HepG2 (cell line): Measurements from ENCODE around the gene TANC1. TPM values are rescaled to one million over a fixed set of nuclear protein-coding genes. Genes with fewer than 3 reads are reported as not detected.

ENCODE experiments used
- CENPT ChIP-seq: sonication (generic); formaldehyde crosslinking; IDR thresholded peaks from 2 replicates; pipeline ENCODE4 v1.8.0; 2022; ENCODE audit warnings: low read depth, mild to moderate bottlenecking, moderate library complexity, missing genetic modification reagents
- ELF3 ChIP-seq: IDR thresholded peaks from 2 replicates; pipeline ENCODE4 v1.6.1; 2016; ENCODE audit warnings: missing genetic modification reagents, missing compliant biosample characterization
- MEIS1 ChIP-seq: sonication (generic); formaldehyde crosslinking; IDR thresholded peaks from 2 replicates; pipeline ENCODE4 v1.9.0; 2021; ENCODE audit warnings: mild to moderate bottlenecking, missing genetic modification reagents, moderate library complexity, borderline replicate concordance
- MEIS2 ChIP-seq: sonication (generic); formaldehyde crosslinking; IDR thresholded peaks from 2 replicates; pipeline ENCODE4 v1.9.0; 2021; ENCODE audit warnings: mild to moderate bottlenecking, missing genetic modification reagents
- NCOR1 ChIP-seq: fragments of 200-600 bp; sonication (generic); IDR thresholded peaks from 2 replicates; pipeline ENCODE4 v1.7.0; 2017; ENCODE audit warnings: antibody characterized with exemption, low read length, borderline replicate concordance
- PATZ1 ChIP-seq: sonication (generic); formaldehyde crosslinking; IDR thresholded peaks from 2 replicates; pipeline ENCODE4 v1.4.0; 2020; ENCODE audit warnings: missing genetic modification reagents
- PAXIP1 ChIP-seq: sonication (generic); formaldehyde crosslinking; conservative IDR thresholded peaks from 2 replicates; pipeline ENCODE4 v1.4.0; 2020; ENCODE audit warnings: mild to moderate bottlenecking, missing genetic modification reagents, moderate library complexity
- PHF21A ChIP-seq: sonication (generic); formaldehyde crosslinking; IDR thresholded peaks from 2 replicates; pipeline ENCODE4 v1.5.0; 2020; ENCODE audit warnings: mild to moderate bottlenecking, missing genetic modification reagents
- RAD51 ChIP-seq: fragments of 450-650 bp; IDR thresholded peaks from 2 replicates; pipeline ENCODE4 v1.6.1; 2016; ENCODE audit warnings: borderline replicate concordance
- TMF1 ChIP-seq: sonication (generic); formaldehyde crosslinking; IDR thresholded peaks from 2 replicates; pipeline ENCODE4 v1.8.1; 2022; ENCODE audit warnings: low read depth, missing genetic modification reagents
- ZBTB21 ChIP-seq: sonication (generic); formaldehyde crosslinking; IDR thresholded peaks from 2 replicates; pipeline ENCODE4 v1.4.0; 2020; ENCODE audit warnings: missing genetic modification reagents
- ZMYM4 ChIP-seq: sonication (generic); formaldehyde crosslinking; IDR thresholded peaks from 2 replicates; pipeline ENCODE4 v1.8.1; 2023; ENCODE audit warnings: mild to moderate bottlenecking, missing genetic modification reagents
- ZNF33A ChIP-seq: sonication (generic); formaldehyde crosslinking; IDR thresholded peaks from 2 replicates; pipeline ENCODE4 v1.5.1; 2020; ENCODE audit warnings: missing genetic modification reagents, mild to moderate bottlenecking, moderate library complexity, borderline replicate concordance
- ZNF382 ChIP-seq: sonication (generic); formaldehyde crosslinking; IDR thresholded peaks from 2 replicates; pipeline ENCODE4 v1.5.0; 2020; ENCODE audit warnings: missing genetic modification reagents, mild to moderate bottlenecking, borderline replicate concordance
- ZNF446 ChIP-seq: sonication (generic); formaldehyde crosslinking; IDR thresholded peaks from 2 replicates; pipeline ENCODE4 v1.5.0; 2020; ENCODE audit warnings: mild to moderate bottlenecking, missing genetic modification reagents
- ZNF703 ChIP-seq: sonication (generic); formaldehyde crosslinking; IDR thresholded peaks from 2 replicates; pipeline ENCODE4 v1.5.1; 2020; ENCODE audit warnings: missing genetic modification reagents, mild to moderate bottlenecking, moderate library complexity, borderline replicate concordance
- ZNF775 ChIP-seq: sonication (generic); formaldehyde crosslinking; IDR thresholded peaks from 2 replicates; pipeline ENCODE4 v1.4.0; 2020; ENCODE audit warnings: missing genetic modification reagents, mild to moderate bottlenecking, moderate library complexity, borderline replicate concordance
- polyA plus RNA-seq, 8 experiments: library from polyadenylated mRNA; depleted of rRNA in 3 of 8; stranded (reverse) in 7 of 8; unstranded in 1 of 8; fragments of >200 nt; fragmentation: Illumina TruSeq in 4 of 8; extraction: Trizol in 4 of 8; gene quantifications; 2 replicates each; pipeline versions ENCODE4 v1.2.1 to v1.2.3, GENCODE V29; 2011 to 2016; ENCODE audit warnings: low read depth in 4 of 8, missing spikeins in 1 of 8, mixed read lengths in 1 of 8; ENCODE audit not compliant: insufficient read depth in 1 of 8
- total RNA-seq, 5 experiments: library from RNA; depleted of rRNA; stranded (reverse); fragments of >200 nt; fragmentation: Illumina TruSeq; extraction: Trizol; gene quantifications; 2 replicates each; pipeline ENCODE4 v1.2.3, GENCODE V29; 2016; ENCODE audit warnings: low read depth in 1 of 5
- TF ChIP-seq, protein P1 (sequence below), 2 experiments: fragments of 450-650 bp in 1 of 2; sonication (generic) in 1 of 2; formaldehyde crosslinking; IDR thresholded peaks; 2 replicates each; pipeline versions ENCODE4 v1.5.0 to v1.8.0; 2020 to 2022; ENCODE audit warnings: mild to moderate bottlenecking in 1 of 2, missing genetic modification reagents in 1 of 2
- TF ChIP-seq, protein P2 (sequence below): sonication (generic); formaldehyde crosslinking; IDR thresholded peaks from 2 replicates; pipeline ENCODE4 v1.8.1; 2023; ENCODE audit warnings: missing genetic modification reagents, inconsistent platforms, borderline replicate concordance

TANC1 gene
- total and polyA plus RNA-seq, 2 of the 13 experiments (the other 11 are each of a cell fraction or from before 2014, with no cell fraction given): 2.3 to 5.6 TPM

- no peak for TF ChIP-seq ZNF775 (CRISPR knock-in tag)
- TF ChIP-seq ZNF382 (CRISPR knock-in tag): no peak
- no peak for TF ChIP-seq ZNF33A (CRISPR knock-in tag)
- peak; percentile 55; the same call in 1 of the 2 replicates for TF ChIP-seq PHF21A (CRISPR knock-in tag)
- no peak for TF ChIP-seq ZBTB21 (CRISPR knock-in tag)
- 0 out of 2 replicates have a peak, but pooled peaks have one; percentile 21 for TF ChIP-seq ELF3 (CRISPR knock-in tag)
- TF ChIP-seq ZMYM4: peak; percentile 65
- TF ChIP-seq TMF1 (CRISPR knock-in tag): no peak
- TF ChIP-seq PATZ1 (CRISPR knock-in tag): 0 out of 2 replicates have a peak, but pooled peaks have one; percentile 32
- TF ChIP-seq PAXIP1 (CRISPR knock-in tag): no peak; the same call in 1 of the 2 replicates
- TF ChIP-seq ZNF703: no peak
- no peak for TF ChIP-seq RAD51
- TF ChIP-seq, protein P1, sequence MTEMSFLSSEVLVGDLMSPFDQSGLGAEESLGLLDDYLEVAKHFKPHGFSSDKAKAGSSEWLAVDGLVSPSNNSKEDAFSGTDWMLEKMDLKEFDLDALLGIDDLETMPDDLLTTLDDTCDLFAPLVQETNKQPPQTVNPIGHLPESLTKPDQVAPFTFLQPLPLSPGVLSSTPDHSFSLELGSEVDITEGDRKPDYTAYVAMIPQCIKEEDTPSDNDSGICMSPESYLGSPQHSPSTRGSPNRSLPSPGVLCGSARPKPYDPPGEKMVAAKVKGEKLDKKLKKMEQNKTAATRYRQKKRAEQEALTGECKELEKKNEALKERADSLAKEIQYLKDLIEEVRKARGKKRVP (CRISPR knock-in tag; IDR thresholded peaks at IDR 0.05): no peak
- TF ChIP-seq ZNF446 (CRISPR knock-in tag): no peak
- TF ChIP-seq, protein P2, sequence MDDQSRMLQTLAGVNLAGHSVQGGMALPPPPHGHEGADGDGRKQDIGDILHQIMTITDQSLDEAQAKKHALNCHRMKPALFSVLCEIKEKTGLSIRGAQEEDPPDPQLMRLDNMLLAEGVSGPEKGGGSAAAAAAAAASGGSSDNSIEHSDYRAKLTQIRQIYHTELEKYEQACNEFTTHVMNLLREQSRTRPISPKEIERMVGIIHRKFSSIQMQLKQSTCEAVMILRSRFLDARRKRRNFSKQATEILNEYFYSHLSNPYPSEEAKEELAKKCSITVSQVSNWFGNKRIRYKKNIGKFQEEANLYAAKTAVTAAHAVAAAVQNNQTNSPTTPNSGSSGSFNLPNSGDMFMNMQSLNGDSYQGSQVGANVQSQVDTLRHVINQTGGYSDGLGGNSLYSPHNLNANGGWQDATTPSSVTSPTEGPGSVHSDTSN (CRISPR knock-in tag): no peak
- no peak for TF ChIP-seq NCOR1
- TF ChIP-seq MEIS2 (CRISPR knock-in tag): no peak
- no peak for TF ChIP-seq CENPT
- no peak; the same call in 1 of the 2 replicates for TF ChIP-seq MEIS1 (CRISPR knock-in tag)
Measured at GRCh38 chr2:159211447-159212396, 243.3 kb downstream of the TANC1 start (continued).
